PFSK-1 (cell line): ENCODE results near the gene XIST.

ENCODE experiments used
- FOXP2 ChIP-seq: optimal IDR thresholded peaks from 2 replicates; pipeline ENCODE3; 2011; ENCODE audit warnings: borderline replicate concordance, control low read depth, inconsistent platforms; ENCODE audit not compliant: insufficient read depth; ENCODE audit errors: extremely low read length, extremely low read depth
- POLR2AphosphoS5 ChIP-seq: IDR thresholded peaks from 2 replicates; pipeline ENCODE4 v1.6.1; 2012; ENCODE audit warnings: low read depth, mild to moderate bottlenecking, control low read depth, low read length, moderate library complexity
- REST ChIP-seq, 2 experiments: IDR thresholded peaks; 2 replicates each; pipeline versions ENCODE4 v1.6.1 to v1.8.0; 2011 to 2012; ENCODE audit warnings: low read depth in 2 of 2, low read length in 2 of 2, control low read depth in 1 of 2, inconsistent platforms in 1 of 2, mild to moderate bottlenecking in 1 of 2, moderate library complexity in 1 of 2; ENCODE audit not compliant: insufficient read depth in 1 of 2
- SIN3A ChIP-seq: IDR thresholded peaks from 2 replicates; pipeline ENCODE4 v1.6.1; 2012; ENCODE audit warnings: mild to moderate bottlenecking, low read length, moderate library complexity, borderline replicate concordance; ENCODE audit not compliant: insufficient read depth
- TAF1 ChIP-seq: IDR thresholded peaks from 2 replicates; pipeline ENCODE4 v1.6.1; 2012; ENCODE audit warnings: low read length, control low read depth, borderline replicate concordance; ENCODE audit not compliant: insufficient read depth

Gene XIST

GRCh38 chrX:73839152-73839551 is 13.4 kb downstream of the XIST start:
- no peak for TF ChIP-seq REST (IDR thresholded peaks at IDR 0.05; ENCODE audit: insufficient read depth in 1 of 2, low read depth in 2 of 2, low read length in 2 of 2)
- TF ChIP-seq FOXP2, result no peak
- TF ChIP-seq SIN3A, result no peak
- TF ChIP-seq TAF1, result no peak
- TF ChIP-seq POLR2AphosphoS5, result no peak

GRCh38 chrX:73838123-73838522 is 14.4 kb downstream of the XIST start:
- no peak for TF ChIP-seq REST (IDR thresholded peaks at IDR 0.05; ENCODE audit: insufficient read depth in 1 of 2, low read depth in 2 of 2, low read length in 2 of 2)
- no peak for TF ChIP-seq FOXP2
- no peak for TF ChIP-seq SIN3A
- TF ChIP-seq POLR2AphosphoS5, result no peak
- no peak for TF ChIP-seq TAF1

- TF ChIP-seq POLR2AphosphoS5, result no peak
- TF ChIP-seq FOXP2, result no peak
- TF ChIP-seq TAF1, result no peak
Observed at GRCh38 chrX:73836956-73837477, 15.5 kb downstream of the XIST start.

GRCh38 chrX:73834219-73834618 is 18.3 kb downstream of the XIST start:
- TF ChIP-seq POLR2AphosphoS5, result no peak
- TF ChIP-seq SIN3A, result no peak
- no peak for TF ChIP-seq REST (IDR thresholded peaks at IDR 0.05; ENCODE audit: insufficient read depth in 1 of 2, low read depth in 2 of 2, low read length in 2 of 2)
- TF ChIP-seq FOXP2, result no peak
- no peak for TF ChIP-seq TAF1

GRCh38 chrX:73832319-73832718 is 20.2 kb downstream of the XIST start:
- TF ChIP-seq POLR2AphosphoS5 (no peak), REST (IDR thresholded peaks at IDR 0.05; ENCODE audit: insufficient read depth in 1 of 2, low read depth in 2 of 2, low read length in 2 of 2) (no peak), FOXP2 (no peak), SIN3A (no peak), TAF1 (no peak)

- TF ChIP-seq SIN3A (no peak), TAF1 (no peak)
Observed at GRCh38 chrX:73831500-73831899, 21.0 kb downstream of the XIST start.
